ENCODE measurements around the gene SS18L1. TPM values are rescaled to one million over a fixed set of nuclear protein-coding genes. Genes with fewer than 3 reads are reported as not detected.

SS18L1 gene
- total RNA-seq, 2 experiments from 2014 or later: 15.9 to 17.9 TPM

DNA sequence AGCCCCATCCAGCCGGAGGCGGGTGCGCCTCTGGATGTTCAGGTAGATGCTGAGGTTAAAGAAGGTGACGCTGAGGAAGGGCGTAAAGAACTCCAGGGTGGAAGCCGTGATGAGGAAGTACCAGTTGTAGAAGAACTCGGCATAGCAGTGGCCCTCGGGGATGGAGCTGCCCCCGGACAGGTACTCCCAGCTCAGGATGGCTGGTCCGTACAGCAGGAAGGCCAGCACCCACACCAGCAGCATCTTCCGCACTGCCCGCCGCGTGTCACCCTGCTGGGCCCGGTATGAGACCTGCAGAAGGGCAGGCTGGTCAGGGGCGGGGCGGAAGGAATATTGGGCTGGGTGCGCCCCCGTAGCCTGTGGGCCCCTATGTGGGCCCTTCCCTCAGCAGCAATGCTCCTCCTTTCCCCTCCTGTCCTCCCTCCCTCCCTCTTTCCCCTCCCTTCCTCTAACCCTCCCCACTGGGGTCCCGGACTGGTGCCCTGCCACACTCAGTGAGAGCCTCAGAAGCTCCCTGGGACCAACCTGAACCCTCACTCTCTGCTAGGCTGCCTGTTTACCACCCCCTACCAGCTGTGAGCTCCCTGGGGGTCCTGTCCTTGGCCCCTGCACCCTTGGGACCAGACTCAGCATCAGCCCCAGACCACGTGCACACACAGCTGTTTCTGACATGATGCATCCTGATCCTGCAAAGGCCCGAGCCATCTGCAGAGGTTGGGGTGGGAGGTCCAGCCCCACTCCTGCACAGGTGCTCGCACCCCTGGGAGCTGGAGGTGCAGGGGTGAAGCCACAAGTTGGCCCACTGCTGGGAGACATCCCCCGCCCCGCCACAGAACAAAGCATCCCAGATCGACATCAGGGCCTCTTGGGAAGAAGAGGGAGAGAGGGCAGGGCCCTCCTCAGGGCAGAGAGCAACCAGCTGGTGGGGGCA, 73.3 kb downstream of the SS18L1 start:
- ChIA-PET CTCF (no interaction called here), POLR2A (no interaction called here)
- Mint-ChIP-seq H3K4me3 (no peak overlapping the region), H3K27me3 (ENCODE audit: low read depth) (peaks cover 21% of the 10 kb centered on the region), H3K4me1 (ENCODE audit: low read depth) (peaks cover 5% of the 10 kb centered on the region), H3K9me3 (ENCODE audit: insufficient read depth) (no peaks in the 10 kb centered on the region), H3K27ac (no peak overlapping the region), H3K36me3 (ENCODE audit: low read depth) (no peaks in the 10 kb centered on the region)
- ATAC-seq: no peak
- no peak for DNase-seq

DNA sequence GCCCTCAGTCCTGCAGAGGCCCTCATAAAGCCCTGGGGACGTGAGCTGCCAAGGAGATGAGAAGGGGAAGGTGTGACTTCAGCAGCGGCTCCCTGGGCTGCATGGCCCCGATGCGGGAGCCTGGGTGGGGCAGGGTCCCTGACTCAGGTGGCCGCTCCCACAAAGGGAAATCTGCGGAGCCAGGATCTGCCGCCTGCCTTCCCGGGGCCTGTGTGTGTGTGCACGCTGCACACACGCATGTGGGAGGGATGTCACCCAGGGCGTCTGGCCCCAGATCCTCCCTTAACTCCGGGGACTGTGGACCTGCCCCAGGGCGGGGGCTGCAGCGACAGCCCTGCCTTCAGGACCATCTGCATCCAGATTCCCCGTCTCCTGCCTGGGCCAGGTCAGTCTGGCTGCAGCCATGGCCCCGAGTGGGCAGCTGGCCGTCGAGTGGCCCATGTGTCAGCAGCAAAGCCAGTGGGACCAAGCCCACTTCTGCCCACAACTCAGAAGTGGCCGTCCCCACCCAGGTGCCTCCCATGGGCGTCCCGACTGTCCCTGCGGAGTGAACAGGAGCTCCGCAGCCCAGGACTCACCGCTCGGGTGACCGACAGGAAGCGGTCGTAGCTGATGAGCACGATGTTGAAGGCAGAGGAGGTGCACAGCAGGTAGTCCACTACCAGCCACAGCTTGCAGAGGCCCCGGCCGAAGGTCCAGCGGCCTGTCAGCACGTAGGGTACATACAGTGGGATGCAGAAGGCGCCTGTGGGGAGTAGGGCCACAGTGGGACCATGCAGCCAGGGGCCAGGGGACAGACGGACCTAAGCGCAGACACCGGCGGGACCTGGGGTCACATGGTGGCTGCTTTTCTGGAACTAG, 74.6 kb downstream of the SS18L1 start:
- H3K4me3 Mint-ChIP-seq: no peak overlapping the region

DNA sequence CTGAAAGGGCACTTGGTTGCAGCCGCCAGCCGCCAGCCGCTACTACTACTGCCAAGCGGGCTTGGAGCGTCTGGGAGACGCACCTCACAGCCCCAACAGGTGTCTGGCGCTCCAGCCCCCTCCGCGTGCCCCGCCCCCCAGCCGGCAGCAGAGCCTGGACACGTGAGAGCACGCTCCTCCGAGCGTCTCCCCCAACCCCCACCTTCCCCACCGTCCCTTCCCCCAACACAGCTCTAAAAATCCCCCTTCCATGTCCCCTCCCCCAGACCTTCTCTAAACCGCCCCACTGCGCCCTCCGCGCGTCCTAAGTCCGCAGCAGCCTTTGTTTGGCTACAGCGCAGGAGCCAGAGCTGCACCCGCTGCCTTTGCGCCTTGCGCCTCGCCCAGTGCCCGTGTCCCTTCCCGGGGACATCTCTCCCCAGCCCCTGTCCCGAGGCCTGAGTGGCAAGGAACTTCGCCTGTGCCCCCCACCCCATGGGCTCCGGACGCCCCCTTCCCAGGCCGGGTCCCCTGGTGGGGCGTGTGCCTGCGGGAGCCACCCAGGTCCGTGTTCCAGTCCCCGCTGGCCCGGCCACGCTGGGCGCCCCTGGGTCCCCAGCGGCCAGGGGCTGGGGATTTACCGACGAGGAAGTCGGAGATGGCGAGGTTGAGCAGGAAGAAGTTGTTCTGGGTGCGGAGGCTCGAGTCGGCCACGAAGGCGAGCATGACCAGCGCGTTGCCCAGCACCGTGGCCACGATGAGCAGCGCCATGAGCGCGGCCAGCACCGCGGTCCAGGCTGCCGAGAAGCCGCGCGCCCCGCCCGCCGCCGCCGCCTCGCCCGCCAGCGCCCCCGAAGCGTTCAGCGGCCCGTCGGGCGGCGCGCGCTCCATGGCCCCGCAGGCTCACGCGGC, 75.8 kb downstream of the SS18L1 start:
- ATAC-seq: peak; percentile 36
- H3K27ac Mint-ChIP-seq: no peak overlapping the region
- no peaks in the 10 kb centered on the region for H3K9me3 Mint-ChIP-seq (ENCODE audit: insufficient read depth)
- ChIA-PET CTCF (no interaction called here), POLR2A (no interaction called here)
- peaks cover 5% of the 10 kb centered on the region for H3K4me1 Mint-ChIP-seq (ENCODE audit: low read depth)
- H3K4me3 Mint-ChIP-seq: no peak overlapping the region
- peaks cover 21% of the 10 kb centered on the region for H3K27me3 Mint-ChIP-seq (ENCODE audit: low read depth)
- no peaks in the 10 kb centered on the region for H3K36me3 Mint-ChIP-seq (ENCODE audit: low read depth)
- DNase-seq: no peak

More for the DNA sequence above, 74.6 kb downstream of the SS18L1 start:
- peaks cover 21% of the 10 kb centered on the region for H3K27me3 Mint-ChIP-seq (ENCODE audit: low read depth)
- ChIA-PET CTCF (no interaction called here), POLR2A (no interaction called here)
- H3K9me3 Mint-ChIP-seq (ENCODE audit: insufficient read depth): no peaks in the 10 kb centered on the region
- ATAC-seq (no peak), DNase-seq (no peak)
- H3K4me1 Mint-ChIP-seq (ENCODE audit: low read depth): peaks cover 5% of the 10 kb centered on the region
- H3K27ac Mint-ChIP-seq: no peak overlapping the region
- H3K36me3 Mint-ChIP-seq (ENCODE audit: low read depth): no peaks in the 10 kb centered on the region

DNA sequence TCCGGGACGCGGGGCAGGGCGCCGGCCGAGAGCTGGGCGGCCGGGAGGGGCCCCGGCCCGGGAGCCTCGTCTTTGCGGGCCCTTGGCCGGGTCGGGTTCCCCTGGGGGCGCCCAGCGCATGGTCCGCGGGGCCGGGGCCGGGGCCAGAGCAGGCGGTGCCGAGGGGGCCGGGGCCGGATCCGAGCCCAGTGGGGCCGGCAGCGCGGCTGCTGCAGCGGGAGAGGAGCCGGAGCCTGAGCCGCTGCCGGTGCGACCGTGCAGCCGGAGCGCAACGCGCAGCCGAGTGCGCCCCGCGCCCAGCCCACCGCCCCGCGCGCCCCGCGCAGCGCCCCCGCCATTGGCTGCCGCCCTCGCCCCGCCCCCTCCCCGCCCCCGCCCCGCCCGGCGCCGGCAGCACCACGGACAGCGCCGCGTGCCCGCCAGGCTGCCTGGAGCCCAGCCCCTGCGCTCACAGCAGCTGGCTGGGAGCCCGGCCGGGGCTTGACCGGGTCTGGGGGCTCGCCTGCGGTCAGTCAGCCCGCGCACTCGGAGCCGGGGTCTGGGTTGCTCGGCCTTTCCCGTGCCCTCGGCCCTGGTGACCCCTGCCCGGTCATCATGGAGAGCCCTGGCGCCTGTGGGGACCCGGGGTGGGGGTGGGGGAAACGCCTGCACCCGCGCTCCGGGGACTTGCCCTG, 76.6 kb downstream of the SS18L1 start, which contains the start of gene HRH3:
Gene HRH3, minus strand, starts transcription at position 287 of the 674 bp plus-strand sequence. CDS start 308 bp downstream, outside the sequence.
- Mint-ChIP-seq H3K36me3 (ENCODE audit: low read depth) (no peaks in the 10 kb centered on the region), H3K27me3 (ENCODE audit: low read depth) (peaks cover 21% of the 10 kb centered on the region), H3K4me3 (no peak within 1 kb of the TSS), H3K4me1 (ENCODE audit: low read depth) (peaks cover 5% of the 10 kb centered on the region), H3K27ac (no peak within 1 kb of the TSS), H3K9me3 (ENCODE audit: insufficient read depth) (no peaks in the 10 kb centered on the region)
- DNase-seq (peak; percentile 38), ATAC-seq (peak; percentile 75)
- POLR2A ChIA-PET: no interaction called here
- CTCF ChIA-PET: no interaction called here

DNA sequence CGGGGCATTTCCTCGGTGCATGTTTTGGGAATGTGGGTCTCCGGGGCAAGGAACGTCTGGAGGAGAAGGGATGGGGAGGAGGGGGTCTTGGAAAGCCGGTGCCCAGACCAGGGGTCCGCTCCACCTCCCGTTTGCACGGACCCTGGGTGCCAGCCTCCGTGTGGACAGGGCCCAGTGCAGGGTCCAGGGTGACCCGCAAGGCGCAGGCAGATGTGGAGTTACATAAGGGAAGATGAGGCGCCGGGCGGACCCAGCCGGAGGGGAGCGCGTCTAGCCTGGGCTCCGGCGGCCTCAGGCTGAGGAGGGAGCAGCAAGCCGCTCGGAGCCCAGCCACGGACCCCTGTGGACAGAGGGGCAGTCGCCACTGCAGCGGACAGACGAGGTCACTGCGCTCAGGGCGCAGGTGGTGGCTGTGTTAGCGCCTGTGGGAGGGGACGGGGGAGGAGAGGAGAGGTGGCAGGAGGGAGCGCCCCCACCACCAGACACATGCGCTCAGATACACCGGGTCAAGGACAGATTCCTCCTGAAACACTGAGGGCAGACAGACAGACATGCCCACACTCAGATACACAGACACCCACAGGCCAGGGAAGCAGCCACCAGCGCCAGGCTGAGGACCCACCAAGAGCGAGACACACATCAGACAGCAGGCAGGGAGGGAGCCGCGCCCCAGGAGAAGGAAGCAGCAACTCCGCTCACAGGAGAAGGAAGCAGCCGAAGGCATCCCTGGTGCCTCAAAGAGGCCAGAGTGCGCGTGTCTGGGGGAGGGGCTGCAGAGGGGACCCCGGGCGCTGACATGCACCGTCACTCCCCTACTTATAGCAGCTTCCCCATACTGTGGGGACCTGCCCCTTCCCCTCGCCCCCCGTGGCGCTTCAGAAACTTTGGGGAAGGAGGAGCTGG, 77.3 kb downstream of the SS18L1 start:
- Mint-ChIP-seq H3K27ac (no peak overlapping the region), H3K36me3 (ENCODE audit: low read depth) (no peaks in the 10 kb centered on the region), H3K4me1 (ENCODE audit: low read depth) (peaks cover 5% of the 10 kb centered on the region), H3K4me3 (no peak overlapping the region), H3K9me3 (ENCODE audit: insufficient read depth) (no peaks in the 10 kb centered on the region), H3K27me3 (ENCODE audit: low read depth) (peaks cover 21% of the 10 kb centered on the region)
- no peak for ATAC-seq
- DNase-seq: no peak
- CTCF ChIA-PET: no interaction called here
- POLR2A ChIA-PET: no interaction called here

DNA sequence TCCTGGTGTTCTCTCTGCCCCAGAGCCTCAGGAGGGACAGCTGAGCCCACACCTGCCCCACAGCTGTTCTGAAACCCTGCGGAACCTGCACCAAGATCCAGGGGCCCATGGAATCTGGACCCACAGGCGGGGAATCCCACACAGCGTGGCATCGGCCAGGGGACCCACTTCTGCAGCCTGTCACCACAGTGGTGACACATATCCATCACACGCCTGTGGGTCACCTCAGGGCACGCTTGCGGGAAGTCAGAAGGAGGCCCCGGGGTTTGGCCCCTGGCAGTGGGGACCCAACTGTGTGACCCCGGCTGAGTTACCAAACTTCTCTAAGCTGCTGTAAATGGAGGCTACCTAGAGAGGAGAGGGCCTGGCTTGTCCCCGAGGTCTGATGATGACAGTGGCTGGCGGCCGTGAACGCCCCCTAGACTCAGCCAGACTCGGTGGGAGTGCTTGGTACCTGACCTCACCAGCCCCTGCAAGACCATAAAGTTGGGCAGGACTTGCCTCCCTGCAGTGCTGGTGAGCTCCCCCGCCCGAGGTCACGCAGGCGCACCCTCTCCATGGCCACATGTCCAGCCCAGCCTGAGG, 78.8 kb downstream of the SS18L1 start:
- ATAC-seq (no peak), DNase-seq (no peak)
- Mint-ChIP-seq H3K27ac (no peak overlapping the region), H3K4me1 (ENCODE audit: low read depth) (peaks cover 5% of the 10 kb centered on the region), H3K36me3 (ENCODE audit: low read depth) (no peaks in the 10 kb centered on the region), H3K9me3 (ENCODE audit: insufficient read depth) (no peaks in the 10 kb centered on the region), H3K4me3 (no peak overlapping the region), H3K27me3 (ENCODE audit: low read depth) (peaks cover 21% of the 10 kb centered on the region)
- ChIA-PET CTCF (no interaction called here), POLR2A (no interaction called here)

DNA sequence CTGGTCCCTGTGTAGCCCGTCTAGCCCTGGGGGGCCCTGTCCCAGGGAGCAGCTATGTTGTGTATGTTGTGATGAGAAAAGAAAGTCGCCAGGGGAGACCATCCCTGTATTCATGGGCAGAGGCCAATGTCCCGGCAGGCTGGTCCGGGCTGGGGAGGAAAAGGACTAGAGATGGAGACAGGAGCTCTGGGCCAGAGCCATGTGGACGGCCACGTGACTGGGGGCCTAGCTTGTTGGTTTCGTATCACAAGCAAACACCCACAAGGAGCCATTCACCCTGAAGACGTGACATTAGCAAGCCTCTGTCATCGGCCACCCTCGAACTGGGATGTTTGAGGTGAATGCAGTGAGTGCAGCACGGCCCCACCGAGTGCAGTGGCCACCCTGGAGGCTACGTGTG, 79.4 kb downstream of the SS18L1 start:
- peaks cover 5% of the 10 kb centered on the region for H3K4me1 Mint-ChIP-seq (ENCODE audit: low read depth)
- POLR2A ChIA-PET: no interaction called here
- no peak for ATAC-seq

DNA sequence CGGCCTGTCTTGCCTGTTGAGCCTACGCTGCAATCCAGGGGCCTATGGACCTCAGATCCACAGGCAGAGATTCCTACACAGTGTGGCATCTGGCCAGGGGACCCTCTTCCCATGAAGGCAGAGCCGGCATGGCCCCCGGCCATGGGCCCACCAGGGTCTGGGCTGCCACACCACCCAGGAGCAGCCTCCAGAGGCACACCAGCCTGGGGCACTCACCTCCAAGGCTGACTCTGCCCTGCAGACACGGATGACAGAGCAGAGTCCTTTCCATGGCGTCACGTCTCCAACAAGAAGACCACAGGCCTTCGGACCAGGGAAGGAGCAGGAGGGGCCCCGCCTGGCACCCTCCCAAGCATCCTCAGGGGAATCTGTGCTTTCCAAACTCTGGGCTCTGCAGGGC, 80.0 kb downstream of the SS18L1 start:
- Mint-ChIP-seq H3K4me1 (ENCODE audit: low read depth) (peaks cover 5% of the 10 kb centered on the region), H3K27me3 (ENCODE audit: low read depth) (peaks cover 18% of the 10 kb centered on the region), H3K9me3 (ENCODE audit: insufficient read depth) (no peaks in the 10 kb centered on the region), H3K4me3 (no peak overlapping the region), H3K27ac (no peak overlapping the region), H3K36me3 (ENCODE audit: low read depth) (no peaks in the 10 kb centered on the region)
- no peak for ATAC-seq
- ChIA-PET CTCF (no interaction called here), POLR2A (no interaction called here)
- no peak for DNase-seq

More for the DNA sequence above, 79.4 kb downstream of the SS18L1 start:
- Mint-ChIP-seq H3K9me3 (ENCODE audit: insufficient read depth) (no peaks in the 10 kb centered on the region), H3K36me3 (ENCODE audit: low read depth) (no peaks in the 10 kb centered on the region), H3K4me3 (no peak overlapping the region), H3K27me3 (ENCODE audit: low read depth) (peaks cover 21% of the 10 kb centered on the region), H3K27ac (no peak overlapping the region)
- CTCF ChIA-PET: no interaction called here
- no peak for DNase-seq

DNA sequence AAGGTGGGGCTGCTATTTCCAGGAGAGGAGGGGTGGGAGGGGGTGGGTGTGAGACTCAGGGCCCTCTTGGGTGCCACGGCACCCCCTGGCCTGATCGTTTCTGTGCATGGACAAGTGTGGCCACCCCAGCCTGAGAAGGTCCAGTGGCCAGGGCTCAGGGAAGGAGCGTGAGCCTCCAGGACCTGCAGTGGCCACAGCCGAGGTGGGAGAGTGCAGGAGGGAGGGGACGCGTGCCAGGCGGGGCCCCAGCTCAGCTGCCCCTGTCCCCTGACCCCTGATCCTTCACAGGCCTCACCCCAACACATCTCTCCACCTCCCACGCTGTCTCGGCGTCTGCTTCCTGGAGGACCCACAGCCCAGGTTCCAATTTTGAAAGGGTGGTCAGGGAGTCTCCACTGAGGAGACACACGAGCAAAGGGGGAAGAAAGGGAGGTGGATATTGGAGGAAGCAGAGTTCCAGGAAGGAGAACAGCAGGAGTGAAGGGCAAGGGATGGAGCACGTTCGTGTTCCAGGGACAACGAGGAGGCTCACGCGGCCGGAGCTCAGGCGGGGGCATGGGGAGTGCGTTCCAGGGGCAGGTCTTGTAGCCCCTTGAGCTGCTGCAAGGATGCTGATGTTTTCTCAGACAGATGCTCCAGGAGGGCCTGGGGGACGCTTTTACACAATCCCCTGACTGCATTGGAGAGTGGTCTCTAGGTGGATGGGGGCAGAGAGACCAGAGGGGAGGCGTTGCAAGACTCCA, 80.7 kb downstream of the SS18L1 start:
- DNase-seq: no peak
- peaks cover 2% of the 10 kb centered on the region for H3K4me1 Mint-ChIP-seq (ENCODE audit: low read depth)
- no peaks in the 10 kb centered on the region for H3K36me3 Mint-ChIP-seq (ENCODE audit: low read depth)
- H3K4me3 Mint-ChIP-seq: no peak overlapping the region
- no peaks in the 10 kb centered on the region for H3K9me3 Mint-ChIP-seq (ENCODE audit: insufficient read depth)
- ChIA-PET CTCF (no interaction called here), POLR2A (no interaction called here)
- H3K27ac Mint-ChIP-seq: no peak overlapping the region
- ATAC-seq: no peak
- peaks cover 13% of the 10 kb centered on the region for H3K27me3 Mint-ChIP-seq (ENCODE audit: low read depth)

DNA sequence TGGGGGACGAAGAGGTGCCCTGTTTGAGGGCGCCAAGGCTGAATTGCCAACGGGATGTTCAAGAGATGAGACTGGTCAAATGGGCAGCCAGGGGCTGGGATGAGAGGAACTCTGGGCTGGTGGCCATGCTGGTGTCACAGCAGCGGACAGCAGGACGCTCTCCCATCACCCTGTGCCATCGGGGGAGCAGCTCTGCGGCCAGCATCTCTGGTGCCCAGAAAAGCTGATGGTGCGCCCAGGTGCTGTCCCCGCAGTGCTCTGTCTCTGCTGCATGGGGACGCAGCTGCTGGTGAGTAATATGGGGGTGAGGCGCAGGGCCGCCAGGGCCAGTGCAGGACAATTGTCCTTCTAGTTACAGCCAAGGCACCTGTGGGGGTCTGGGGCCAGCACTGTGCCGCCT, 81.5 kb downstream of the SS18L1 start:
- peaks cover 2% of the 10 kb centered on the region for H3K4me1 Mint-ChIP-seq (ENCODE audit: low read depth)
- H3K27me3 Mint-ChIP-seq (ENCODE audit: low read depth): peaks cover 10% of the 10 kb centered on the region
- ChIA-PET POLR2A (no interaction called here), CTCF (no interaction called here)
- DNase-seq (no peak), ATAC-seq (no peak)
- H3K4me3 Mint-ChIP-seq: no peak overlapping the region
- no peaks in the 10 kb centered on the region for H3K9me3 Mint-ChIP-seq (ENCODE audit: insufficient read depth)
- H3K27ac Mint-ChIP-seq: no peak overlapping the region
- H3K36me3 Mint-ChIP-seq (ENCODE audit: low read depth): no peaks in the 10 kb centered on the region

All from activated CD8-positive, alpha-beta T cell treated with anti-CD3 and anti-CD28 coated beads, Interleukin-2, amount 10 ng/mL, durations not matched to agents 7 days and 5 days (primary cell).